HepG2 (cell line): ENCODE results near the gene OASL. TPM values are rescaled to one million over a fixed set of nuclear protein-coding genes. Genes with fewer than 3 reads are reported as not detected.

Experiments
- CTCF ChIP-seq: sonication (generic); formaldehyde crosslinking; IDR thresholded peaks from 2 replicates; pipeline ENCODE4 v1.5.0; 2020; ENCODE audit warnings: mild to moderate bottlenecking, missing genetic modification reagents, moderate library complexity
- FOSL2 ChIP-seq: sonication (generic); formaldehyde crosslinking; IDR thresholded peaks from 2 replicates; pipeline ENCODE4 v1.4.0; 2020; ENCODE audit warnings: missing genetic modification reagents
- KLF6 ChIP-seq: IDR thresholded peaks from 2 replicates; pipeline ENCODE4 v1.8.0; 2016; ENCODE audit warnings: missing biosample characterization, missing genetic modification reagents
- MBD4 ChIP-seq: IDR thresholded peaks from 2 replicates; pipeline ENCODE4 v1.6.1; 2012; ENCODE audit warnings: low read length, inconsistent platforms, borderline replicate concordance
- MED1 ChIP-seq: sonication (generic); formaldehyde crosslinking; IDR thresholded peaks from 2 replicates; pipeline ENCODE4 v1.4.0; 2020; ENCODE audit warnings: missing genetic modification reagents
- MNT ChIP-seq: fragments of 450-650 bp; IDR thresholded peaks from 2 replicates; pipeline ENCODE4 v1.6.1; 2016
- SALL1 ChIP-seq: sonication (generic); formaldehyde crosslinking; IDR thresholded peaks from 2 replicates; pipeline ENCODE4 v1.8.0; 2022; ENCODE audit warnings: mild to moderate bottlenecking, missing genetic modification reagents
- SAP130 ChIP-seq: IDR thresholded peaks from 2 replicates; pipeline ENCODE4 v1.6.1; 2016; ENCODE audit warnings: low read depth
- SMAD3 ChIP-seq: sonication (generic); formaldehyde crosslinking; IDR thresholded peaks from 2 replicates; pipeline ENCODE4 v1.4.0; 2020; ENCODE audit warnings: missing genetic modification reagents
- SP1 ChIP-seq, 2 experiments: fragments of 450-650 bp in 1 of 2; sonication (generic) in 1 of 2; formaldehyde crosslinking in 1 of 2; IDR thresholded peaks; 2 replicates each; pipeline versions ENCODE4 v1.4.0 to v1.6.1; 2016 to 2020; ENCODE audit warnings: missing genetic modification reagents in 1 of 2
- YY1 ChIP-seq: IDR thresholded peaks from 2 replicates; pipeline ENCODE4 v1.6.1; 2011; ENCODE audit warnings: low read length, low read depth, moderate library complexity, mild to moderate bottlenecking; ENCODE audit not compliant: insufficient read depth, insufficient replicate concordance
- ZFP91 ChIP-seq: sonication (generic); formaldehyde crosslinking; IDR thresholded peaks from 2 replicates; pipeline ENCODE4 v1.9.0; 2022; ENCODE audit warnings: missing genetic modification reagents, mild to moderate bottlenecking, borderline replicate concordance
- ZFY ChIP-seq: sonication (generic); formaldehyde crosslinking; IDR thresholded peaks from 2 replicates; pipeline ENCODE4 v1.4.0; 2020; ENCODE audit warnings: missing genetic modification reagents
- ZMAT3 ChIP-seq: sonication (generic); formaldehyde crosslinking; conservative IDR thresholded peaks from 2 replicates; pipeline ENCODE4 v1.7.0; 2021; ENCODE audit warnings: missing genetic modification reagents
- ZMYM3 ChIP-seq: sonication (generic); formaldehyde crosslinking; IDR thresholded peaks from 2 replicates; pipeline ENCODE4 v1.5.1; 2020; ENCODE audit warnings: mild to moderate bottlenecking, missing genetic modification reagents
- ZNF18 ChIP-seq: sonication (generic); formaldehyde crosslinking; IDR thresholded peaks from 2 replicates; pipeline ENCODE4 v1.8.0; 2022; ENCODE audit warnings: mild to moderate bottlenecking, missing genetic modification reagents; ENCODE audit not compliant: insufficient replicate concordance
- ZNF335 ChIP-seq: sonication (generic); formaldehyde crosslinking; IDR thresholded peaks from 2 replicates; pipeline ENCODE4 v1.4.0; 2020; ENCODE audit warnings: missing genetic modification reagents
- ZNF383 ChIP-seq: sonication (generic); formaldehyde crosslinking; IDR thresholded peaks from 2 replicates; pipeline ENCODE4 v1.4.0; 2020; ENCODE audit warnings: missing genetic modification reagents, mild to moderate bottlenecking, borderline replicate concordance
- ZNF512B ChIP-seq: sonication (generic); formaldehyde crosslinking; IDR thresholded peaks from 2 replicates; pipeline ENCODE4 v1.5.1; 2020; ENCODE audit warnings: missing genetic modification reagents, mild to moderate bottlenecking, borderline replicate concordance
- ZNF549 ChIP-seq: sonication (generic); formaldehyde crosslinking; IDR thresholded peaks from 2 replicates; pipeline ENCODE4 v1.5.0; 2020; ENCODE audit warnings: missing genetic modification reagents
- ZNF792 ChIP-seq: IDR thresholded peaks from 2 replicates; pipeline ENCODE4 v1.6.1; 2016
- ZSCAN9 ChIP-seq: IDR thresholded peaks from 2 replicates; pipeline ENCODE4 v1.6.1; 2016; ENCODE audit warnings: borderline replicate concordance
- polyA plus RNA-seq, 8 experiments: library from polyadenylated mRNA; depleted of rRNA in 3 of 8; stranded (reverse) in 7 of 8; unstranded in 1 of 8; fragments of >200 nt; fragmentation: Illumina TruSeq in 4 of 8; extraction: Trizol in 4 of 8; gene quantifications; 2 replicates each; pipeline versions ENCODE4 v1.2.1 to v1.2.3, GENCODE V29; 2011 to 2016; ENCODE audit warnings: low read depth in 4 of 8, missing spikeins in 1 of 8, mixed read lengths in 1 of 8; ENCODE audit not compliant: insufficient read depth in 1 of 8
- total RNA-seq, 5 experiments: library from RNA; depleted of rRNA; stranded (reverse); fragments of >200 nt; fragmentation: Illumina TruSeq; extraction: Trizol; gene quantifications; 2 replicates each; pipeline ENCODE4 v1.2.3, GENCODE V29; 2016; ENCODE audit warnings: low read depth in 1 of 5

Gene OASL
- total and polyA plus RNA-seq, 2 of the 13 experiments (the other 11 are each of a cell fraction or from before 2014, with no cell fraction given), result 0.11 to 0.22 TPM

- no peak for TF ChIP-seq SP1 (IDR thresholded peaks at IDR 0.05)
- TF ChIP-seq SP1 (CRISPR knock-in tag; IDR thresholded peaks at IDR 0.05), result 0 out of 2 replicates have a peak, but pooled peaks have one; percentile 34
- peak; percentile 88 for TF ChIP-seq CTCF
- no peak for TF ChIP-seq SAP130 (CRISPR knock-in tag)
- peak; percentile 37; the same call in 1 of the 2 replicates for TF ChIP-seq SALL1 (CRISPR knock-in tag)
- TF ChIP-seq ZNF512B (CRISPR knock-in tag), result no peak
- TF ChIP-seq ZNF549 (CRISPR knock-in tag), result no peak
- no peak for TF ChIP-seq MBD4
- TF ChIP-seq ZMYM3 (CRISPR knock-in tag), result peak; percentile 74
- 0 out of 2 replicates have a peak, but pooled peaks have one; percentile 36 for TF ChIP-seq FOSL2 (CRISPR knock-in tag)
- TF ChIP-seq ZFY (CRISPR knock-in tag), result no peak
- 0 out of 2 replicates have a peak, but pooled peaks have one; percentile 18 for TF ChIP-seq MED1 (CRISPR knock-in tag)
- TF ChIP-seq YY1, result no peak
- TF ChIP-seq ZNF383 (CRISPR knock-in tag), result no peak
- TF ChIP-seq MNT, result no peak
- TF ChIP-seq ZNF335 (CRISPR knock-in tag), result no peak
- no peak for TF ChIP-seq KLF6 (CRISPR knock-in tag)
- no peak for TF ChIP-seq SMAD3 (CRISPR knock-in tag)
- TF ChIP-seq ZMAT3, result no peak
- no peak for TF ChIP-seq ZNF792
- TF ChIP-seq ZFP91 (CRISPR knock-in tag), result peak; percentile 32; the same call in 1 of the 2 replicates
- no peak for TF ChIP-seq ZSCAN9 (CRISPR knock-in tag)
- TF ChIP-seq ZNF18 (CRISPR knock-in tag), result no peak
These were observed 33.7 kb downstream of the OASL start (continued) for GRCh38 chr12:121005346-121005815.
